HepG2 (cell line): ENCODE data around the gene FOXD2. TPM values are rescaled to one million over a fixed set of nuclear protein-coding genes. Genes with fewer than 3 reads are reported as not detected.

ENCODE experiments used
- ATAC-seq: fragments of 200-7000 bp; cut with Tn5 transposase; 3 replicates; pipeline ENCODE4 v1.9.1; 2020; ENCODE audit warnings: mild to moderate bottlenecking, moderate library complexity
- BruUV-seq: library from RNA; stranded (reverse); fragments of 400-500 nt; replicated peaks from 2 replicates; lab custom pipeline; 2021; lab: Mats Ljungman, UMichigan
- CTCF ChIA-PET: fragments of 300-600 bp; formaldehyde crosslinking; extraction: SDS; loops from one replicate; lab custom pipeline; 2021; ENCODE audit warnings: low total read pairs, inconsistent platforms, low intra/inter-chr PET ratio; lab: Yijun Ruan, JAX
- POLR2A ChIA-PET: fragments of 350-600 bp; sonication (Branson Sonifier 250); formaldehyde crosslinking; loops from one replicate; lab custom pipeline; 2020; ENCODE audit warnings: antibody characterized with exemption, inconsistent platforms; lab: Yijun Ruan, JAX
- DNase-seq: peaks from one replicate; pipeline ENCODE4 v3.0.0-alpha.2; 2015; ENCODE audit warnings: low spot score
- FAIRE-seq: peaks from 3 replicates; lab custom pipeline; 2011; peaks lifted over from hg19 to GRCh38; lab: Jason Lieb, UNC
- H2AFZ ChIP-seq: one replicate; pipeline ENCODE4 v1.6.1; 2011; ENCODE audit warnings: low read length, inconsistent platforms
- H3K27ac ChIP-seq: fragments of 300-600 bp; 3 replicates; pipeline ENCODE4 v1.8.0; 2011; ENCODE audit warnings: mixed run types, mild to moderate bottlenecking, mixed read lengths, low read length, inconsistent platforms; ENCODE audit not compliant: insufficient read depth; ENCODE audit errors: extremely low read length
- H3K27me3 ChIP-seq, 2 experiments: fragments of 200-600 bp in 1 of 2; 2 replicates in 1 of 2; 3 replicates in 1 of 2; pipeline versions ENCODE4 v1.6.0 to v1.8.0; 2011; ENCODE audit warnings: low read length in 2 of 2, mild to moderate bottlenecking in 2 of 2, moderate library complexity in 2 of 2, inconsistent platforms in 1 of 2; ENCODE audit not compliant: insufficient read depth in 2 of 2, control insufficient read depth in 1 of 2
- H3K36me3 ChIP-seq, 2 experiments: fragments of 200-600 bp in 1 of 2; replicated peaks in 1 of 2; 2 replicates in 1 of 2; 3 replicates in 1 of 2; pipeline versions ENCODE4 v1.5.1 to v1.8.0; 2011; ENCODE audit warnings: low read length in 2 of 2, inconsistent platforms in 1 of 2; ENCODE audit not compliant: insufficient read depth in 2 of 2, control insufficient read depth in 1 of 2
- H3K4me1 ChIP-seq: 2 replicates; pipeline ENCODE4 v1.5.1; 2012; ENCODE audit warnings: low read length, inconsistent platforms; ENCODE audit not compliant: insufficient read depth
- H3K4me2 ChIP-seq: 2 replicates; pipeline ENCODE4 v1.6.0; 2011; ENCODE audit warnings: low read depth, low read length, inconsistent platforms
- H3K4me3 ChIP-seq, 3 experiments: fragments of 200-600 bp in 1 of 3; sonication (generic), shearing (Covaris generic) in 1 of 3; replicated peaks in 1 of 3; 2 replicates each; pipeline ENCODE4 v1.5.1; 2011 to 2016; ENCODE audit warnings: low read length in 3 of 3, inconsistent platforms in 2 of 3, low read depth in 2 of 3, mild to moderate bottlenecking in 2 of 3, control low read depth in 1 of 3, mixed read lengths in 1 of 3; ENCODE audit not compliant: insufficient read depth in 1 of 3
- H3K79me2 ChIP-seq: one replicate; pipeline ENCODE4 v1.6.1; 2011; ENCODE audit warnings: low read length, inconsistent platforms; ENCODE audit not compliant: insufficient read depth
- H3K9ac ChIP-seq: 2 replicates; pipeline ENCODE4 v1.6.0; 2011; ENCODE audit warnings: mild to moderate bottlenecking, low read depth, low read length, inconsistent platforms; ENCODE audit not compliant: insufficient read depth
- H3K9me3 ChIP-seq: 2 replicates; pipeline ENCODE4 v1.5.1; 2012; ENCODE audit warnings: mild to moderate bottlenecking, low read length
- H4K20me1 ChIP-seq: 2 replicates; pipeline ENCODE4 v1.6.0; 2011; ENCODE audit warnings: inconsistent platforms, mild to moderate bottlenecking, low read length, moderate library complexity; ENCODE audit not compliant: insufficient read depth
- BCL3 ChIP-seq: sonication (generic); formaldehyde crosslinking; IDR thresholded peaks from 2 replicates; pipeline ENCODE4 v1.5.1; 2020; ENCODE audit warnings: mild to moderate bottlenecking, missing genetic modification reagents, moderate library complexity
- HOXA3 ChIP-seq: sonication (generic); formaldehyde crosslinking; IDR thresholded peaks from 2 replicates; pipeline ENCODE4 v1.5.0; 2020; ENCODE audit warnings: missing genetic modification reagents
- KDM6A ChIP-seq: IDR thresholded peaks from 2 replicates; pipeline ENCODE4 v1.6.1; 2016; ENCODE audit warnings: low read depth
- MAZ ChIP-seq, 2 experiments: sonication (generic) in 1 of 2; formaldehyde crosslinking in 1 of 2; IDR thresholded peaks; 2 replicates each; pipeline versions ENCODE4 v1.5.0 to v1.6.1; 2012 to 2020; ENCODE audit warnings: low read depth in 2 of 2, mild to moderate bottlenecking in 2 of 2, borderline replicate concordance in 1 of 2, improper control_type of control experiment in 1 of 2, low read length in 1 of 2, missing genetic modification reagents in 1 of 2, moderate library complexity in 1 of 2
- MLXIP ChIP-seq: sonication (generic); formaldehyde crosslinking; IDR thresholded peaks from 2 replicates; pipeline ENCODE4 v1.9.0; 2021; ENCODE audit warnings: missing genetic modification reagents, borderline replicate concordance
- NCOA2 ChIP-seq: sonication (generic); formaldehyde crosslinking; IDR thresholded peaks from 2 replicates; pipeline ENCODE4 v1.8.0; 2022; ENCODE audit warnings: inconsistent platforms
- PPARG ChIP-seq: conservative IDR thresholded peaks from 2 replicates; pipeline ENCODE4 v1.6.1; 2016; ENCODE audit warnings: missing biosample characterization, missing genetic modification reagents
- SCMH1 ChIP-seq: sonication (generic); formaldehyde crosslinking; IDR thresholded peaks from 2 replicates; pipeline ENCODE4 v1.9.0; 2021; ENCODE audit warnings: missing genetic modification reagents, mild to moderate bottlenecking, borderline replicate concordance
- WGBS: methylation state at CpG from one replicate; pipeline ENCODE4 v1.1.6; 2017; ENCODE audit warnings: low lambda C conversion rate; 5-methylcytosine and 5-hydroxymethylcytosine counted together
- in situ Hi-C: cut with HindIII; loops from 2 replicates; pipeline ENCODE4 v1.10.0; 2017; ENCODE audit warnings: low pct_unique_long_range_greater_than_20kb; ENCODE audit not compliant: extremely low pct_ligation_motif_present
- intact Hi-C: fragments of 100-400 bp; cut with micrococcal nuclease; formaldehyde crosslinking; loops from one replicate; pipeline ENCODE4 v1.10.0; 2022; ENCODE audit not compliant: unreplicated experiment
- polyA plus RNA-seq, 8 experiments: library from polyadenylated mRNA; depleted of rRNA in 3 of 8; stranded (reverse) in 7 of 8; unstranded in 1 of 8; fragments of >200 nt; fragmentation: Illumina TruSeq in 4 of 8; extraction: Trizol in 4 of 8; gene quantifications; 2 replicates each; pipeline versions ENCODE4 v1.2.1 to v1.2.3, GENCODE V29; 2011 to 2016; ENCODE audit warnings: low read depth in 4 of 8, missing spikeins in 1 of 8, mixed read lengths in 1 of 8; ENCODE audit not compliant: insufficient read depth in 1 of 8
- total RNA-seq, 5 experiments: library from RNA; depleted of rRNA; stranded (reverse); fragments of >200 nt; fragmentation: Illumina TruSeq; extraction: Trizol; gene quantifications; 2 replicates each; pipeline ENCODE4 v1.2.3, GENCODE V29; 2016; ENCODE audit warnings: low read depth in 1 of 5

The FOXD2 gene
- total and polyA plus RNA-seq, 2 of the 13 experiments (the other 11 are each of a cell fraction or from before 2014, with no cell fraction given) = 0.01 to 0.09 TPM

- in situ Hi-C loops = no loop called here
- no peaks in the 10 kb centered on the region for H3K36me3 ChIP-seq
- no peaks in the 10 kb centered on the region for H3K79me2 ChIP-seq
- no peaks in the 10 kb centered on the region for H4K20me1 ChIP-seq
- H3K27ac ChIP-seq = no peak overlapping the region
- no peaks in the 10 kb centered on the region for H3K9me3 ChIP-seq
- BruUV-seq = no TSS peak
- WGBS = 76% methylated on average over 5 of the region's 5 CpGs
- H3K9ac ChIP-seq = no peak overlapping the region
- POLR2A ChIA-PET = no interaction called here
- H3K4me3 ChIP-seq = no peak overlapping the region
- no peak for ATAC-seq
- H3K4me1 ChIP-seq = peaks cover 36% of the 10 kb centered on the region
- no peaks in the 10 kb centered on the region for H3K27me3 ChIP-seq
- TF ChIP-seq HOXA3 (CRISPR knock-in tag) (no peak), MAZ (IDR thresholded peaks at IDR 0.05; ENCODE audit: borderline replicate concordance, low read depth, low read length) (no peak), MAZ (CRISPR knock-in tag; IDR thresholded peaks at IDR 0.05; ENCODE audit: low read depth) (no peak), PPARG (CRISPR knock-in tag) (no peak), KDM6A (CRISPR knock-in tag) (no peak), BCL3 (CRISPR knock-in tag) (no peak), MLXIP (CRISPR knock-in tag) (no peak), NCOA2 (CRISPR knock-in tag) (no peak), SCMH1 (CRISPR knock-in tag) (no peak)
- H3K4me2 ChIP-seq = no peak overlapping the region
- CTCF ChIA-PET = no interaction called here
- FAIRE-seq = no peak
- intact Hi-C loops = no loop called here
- no peak for DNase-seq
- H2AFZ ChIP-seq = no peak overlapping the region
Measured at GRCh38 chr1:47393141-47393540, 44.7 kb upstream of the FOXD2 start.
